GM18499 (cell line): ENCODE results near the gene PHACTR3.

Experiments used
- ATAC-seq: cut with Tn5 transposase; IDR thresholded peaks from one replicate; pipeline ENCODE4 v1.9.1; 2021; ENCODE audit warnings: moderate number of reproducible peaks; ENCODE audit not compliant: insufficient read depth, unreplicated experiment

PHACTR3 gene

GRCh38 chr20:59723607-59724456, 119.5 kb downstream of the PHACTR3 start:
- ATAC-seq, result no peak

GRCh38 chr20:59724457-59725366, 120.4 kb downstream of the PHACTR3 start:
- ATAC-seq, result no peak

GRCh38 chr20:59725476-59726280, 121.3 kb downstream of the PHACTR3 start:
- ATAC-seq, result no peak

- ATAC-seq, result no peak
These were observed 121.9 kb downstream of the PHACTR3 start for GRCh38 chr20:59726281-59726595.

GRCh38 chr20:59728722-59729430, 124.5 kb downstream of the PHACTR3 start:
- no peak for ATAC-seq

- ATAC-seq, result no peak
These were observed 125.2 kb downstream of the PHACTR3 start for GRCh38 chr20:59729506-59729905.

GRCh38 chr20:59730722-59731121, 126.4 kb downstream of the PHACTR3 start:
- ATAC-seq, result no peak

- ATAC-seq, result no peak
These were observed 127.0 kb downstream of the PHACTR3 start for GRCh38 chr20:59731376-59731775.

- ATAC-seq, result no peak
These were observed 129.0 kb downstream of the PHACTR3 start for GRCh38 chr20:59733351-59733750.

- ATAC-seq, result no peak
These were observed 131.1 kb downstream of the PHACTR3 start for GRCh38 chr20:59735486-59735885.

- ATAC-seq, result no peak
These were observed 131.6 kb downstream of the PHACTR3 start for GRCh38 chr20:59735917-59736316.

- no peak for ATAC-seq
These were observed 132.0 kb downstream of the PHACTR3 start for GRCh38 chr20:59736366-59736765.

GRCh38 chr20:59737073-59737666, 132.8 kb downstream of the PHACTR3 start:
- ATAC-seq, result no peak

GRCh38 chr20:59737816-59738215, 133.5 kb downstream of the PHACTR3 start:
- ATAC-seq, result no peak

- no peak for ATAC-seq
These were observed 134.5 kb downstream of the PHACTR3 start for GRCh38 chr20:59738851-59739250.

- no peak for ATAC-seq
These were observed 136.3 kb downstream of the PHACTR3 start for GRCh38 chr20:59740621-59741020.

- no peak for ATAC-seq
These were observed 136.7 kb downstream of the PHACTR3 start for GRCh38 chr20:59741073-59741472.

- ATAC-seq, result no peak
These were observed 138.2 kb downstream of the PHACTR3 start for GRCh38 chr20:59742351-59743095.

GRCh38 chr20:59743308-59743707, 139.0 kb downstream of the PHACTR3 start:
- no peak for ATAC-seq
